CMK (cell line): ENCODE data around the gene RELN.
"Not testable (repeated sequence)": the region's sequence is repeated elsewhere in the genome, so short reads cannot be mapped to it uniquely, and the experiment has no call there.

Source experiments
- DNase-seq: peaks from one replicate; pipeline ENCODE4 v3.0.0-alpha.2; 2010; ENCODE audit warnings: low read depth

RELN gene

DNA sequence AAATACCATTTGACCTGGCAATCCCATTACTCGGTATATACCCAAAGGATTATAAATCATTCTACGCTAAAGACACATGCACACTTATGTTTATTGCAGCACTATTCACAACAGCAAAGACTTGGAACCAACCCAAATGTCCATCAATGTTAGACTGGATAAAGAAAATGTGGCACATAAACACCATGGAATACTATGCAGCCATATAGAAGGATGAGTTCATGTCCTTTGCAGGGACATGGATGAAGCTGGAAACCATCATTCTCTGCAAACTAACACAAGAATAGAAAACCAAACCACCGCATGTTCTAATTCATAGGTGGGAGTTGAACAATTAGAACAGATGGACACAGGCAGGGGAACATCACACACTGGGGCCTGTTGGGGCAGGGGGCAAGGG lies 502.6 kb downstream of the RELN start:
- not testable (repeated sequence) for DNase-seq

DNA sequence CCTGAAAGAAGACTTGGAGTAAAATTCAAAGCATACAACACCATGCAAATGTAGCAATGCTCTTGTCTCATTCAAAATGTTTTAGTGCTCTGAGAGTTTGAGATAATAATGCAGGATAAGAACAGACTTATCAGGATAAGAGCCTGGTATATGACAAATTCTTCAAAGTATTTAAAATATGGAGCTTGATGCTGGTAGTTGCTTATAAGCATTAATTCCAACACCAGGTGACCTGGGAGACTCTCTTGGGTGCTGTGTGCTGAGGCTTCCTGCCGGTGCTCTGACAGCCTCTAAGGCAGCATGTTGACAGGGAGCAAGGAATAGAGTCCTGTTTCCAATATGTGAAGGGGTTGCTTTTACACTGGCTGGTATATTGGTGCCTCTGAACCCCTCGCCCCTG lies 508.7 kb downstream of the RELN start:
- no peak for DNase-seq

DNA sequence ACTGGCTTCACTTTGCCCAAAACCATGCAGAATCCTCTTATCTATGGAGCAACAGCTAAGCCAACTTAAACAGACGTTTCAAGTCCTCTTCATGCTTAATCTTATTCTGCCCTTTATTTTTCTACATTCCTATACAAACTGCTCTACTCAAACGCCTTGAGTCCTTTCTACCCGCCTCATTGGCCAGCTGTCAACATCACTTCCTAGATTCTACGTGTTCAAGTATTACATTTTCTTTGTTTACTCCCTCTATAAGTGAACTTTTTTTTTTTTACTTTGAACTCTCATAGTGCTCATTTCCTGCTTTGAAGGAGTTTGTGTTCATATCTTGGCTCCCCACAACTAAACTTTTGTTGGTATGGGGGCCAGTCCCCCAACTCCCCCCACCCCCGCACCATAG lies 514.5 kb downstream of the RELN start:
- DNase-seq, result no peak

DNA sequence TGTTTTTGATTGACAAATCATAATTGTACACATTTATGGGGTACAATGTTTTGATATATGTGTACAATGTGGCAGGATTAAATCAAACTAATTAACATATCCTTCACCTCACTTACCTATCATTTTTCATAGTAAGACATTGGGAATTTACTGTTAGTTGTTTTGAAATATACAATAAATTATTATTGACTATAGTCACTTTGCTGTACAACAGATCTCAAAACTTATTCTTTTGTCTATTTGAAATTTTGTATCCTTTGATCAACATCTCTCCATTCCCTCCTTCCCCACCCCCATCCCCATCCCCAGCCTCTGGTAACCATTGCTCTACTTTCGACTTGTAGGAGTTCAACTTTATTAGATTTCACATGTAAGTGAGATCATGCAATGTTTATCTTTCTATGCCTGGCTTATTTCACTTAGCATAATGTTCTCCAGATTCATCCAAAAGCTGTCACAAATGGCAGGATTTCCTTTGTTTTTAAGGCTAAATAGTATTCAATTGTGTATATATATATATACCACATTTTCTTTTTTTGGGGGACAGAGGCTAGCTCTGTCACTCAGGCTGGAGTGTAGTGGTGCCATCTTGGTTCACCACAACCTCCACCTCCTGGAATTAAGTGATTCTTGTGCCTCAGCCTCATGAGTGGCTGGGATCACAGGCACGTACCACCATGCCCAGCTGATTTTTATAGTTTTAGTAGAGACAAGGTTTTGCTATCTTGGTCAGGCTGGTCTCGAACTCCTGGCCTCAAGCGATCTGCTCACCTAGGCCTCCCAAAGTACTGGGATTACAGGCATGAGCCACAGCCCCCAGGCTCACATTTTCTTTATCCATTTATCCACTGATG lies 520.1 kb downstream of the RELN start:
- no peak for DNase-seq

- DNase-seq, result no peak
Measured at GRCh38 chr7:103466814-103467213, 522.6 kb downstream of the RELN start.

DNA sequence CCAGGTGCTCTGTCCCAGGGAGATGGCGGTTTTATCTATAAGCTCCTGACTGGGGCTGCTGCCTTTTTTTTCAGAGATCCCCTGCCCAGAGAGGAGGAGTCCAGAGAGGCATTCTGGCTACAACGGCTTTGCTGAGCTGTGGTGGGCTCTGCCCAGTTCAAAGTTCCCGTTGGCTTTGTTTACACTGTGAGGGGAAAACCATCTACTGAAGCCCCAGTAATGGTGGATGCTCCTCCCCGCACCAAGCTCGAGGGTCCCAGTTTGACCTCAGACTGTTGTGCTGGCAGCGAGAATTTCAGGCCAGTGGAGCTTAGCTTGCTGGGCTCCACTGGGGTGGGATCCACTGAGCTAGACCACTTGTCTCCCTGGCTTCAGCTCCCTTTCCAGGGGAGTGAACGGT lies 527.1 kb downstream of the RELN start:
- no peak for DNase-seq

DNA sequence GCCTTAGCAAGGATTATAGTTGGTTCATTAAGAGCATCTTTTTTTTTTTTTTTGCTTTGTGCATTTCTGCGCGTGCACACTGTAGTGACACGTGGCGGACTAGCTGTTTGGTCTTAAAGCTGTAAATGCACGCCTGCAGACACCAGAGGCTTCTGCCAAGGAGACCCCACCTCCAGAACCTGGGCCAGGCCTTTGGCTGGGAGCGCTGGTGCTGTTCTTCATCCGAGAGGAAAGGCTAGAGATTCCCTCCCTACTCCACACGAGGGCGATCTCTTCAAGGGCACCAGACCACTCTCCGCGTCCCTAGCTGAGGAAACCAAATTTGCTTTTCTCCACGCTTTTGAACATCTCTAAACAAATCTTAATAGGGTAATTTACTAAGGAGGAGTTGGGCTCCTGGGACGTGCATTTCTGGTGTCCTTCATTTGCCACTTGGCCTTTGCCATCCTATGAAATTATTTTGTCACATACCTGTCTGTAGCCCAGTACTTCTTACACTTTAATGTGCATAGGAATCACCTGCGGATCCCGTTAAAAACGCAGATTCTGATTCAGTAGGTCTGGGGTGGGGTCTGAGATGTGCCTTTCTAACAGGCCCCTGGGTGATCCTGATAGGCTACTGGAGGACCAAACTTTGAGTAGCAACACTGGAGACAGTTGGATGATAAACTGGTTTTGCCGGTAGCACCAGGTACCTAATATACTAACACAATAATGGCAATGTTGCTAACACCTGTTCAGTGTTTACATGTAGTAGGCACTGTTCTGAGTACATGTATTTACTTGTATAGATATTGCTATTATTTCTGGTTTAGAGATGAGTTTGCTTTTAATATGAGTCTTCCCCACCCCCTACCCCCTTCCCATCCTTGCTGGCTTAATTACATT lies 542.1 kb downstream of the RELN start:
- peak; percentile 3 for DNase-seq

- DNase-seq, result no peak
Measured at GRCh38 chr7:103446049-103446520, 543.4 kb downstream of the RELN start, which contains the start of gene SLC26A5. SLC26A5 (minus strand) TSS chr7:103446207; CDS start chr7:103421514, 24,693 bp downstream.

DNA sequence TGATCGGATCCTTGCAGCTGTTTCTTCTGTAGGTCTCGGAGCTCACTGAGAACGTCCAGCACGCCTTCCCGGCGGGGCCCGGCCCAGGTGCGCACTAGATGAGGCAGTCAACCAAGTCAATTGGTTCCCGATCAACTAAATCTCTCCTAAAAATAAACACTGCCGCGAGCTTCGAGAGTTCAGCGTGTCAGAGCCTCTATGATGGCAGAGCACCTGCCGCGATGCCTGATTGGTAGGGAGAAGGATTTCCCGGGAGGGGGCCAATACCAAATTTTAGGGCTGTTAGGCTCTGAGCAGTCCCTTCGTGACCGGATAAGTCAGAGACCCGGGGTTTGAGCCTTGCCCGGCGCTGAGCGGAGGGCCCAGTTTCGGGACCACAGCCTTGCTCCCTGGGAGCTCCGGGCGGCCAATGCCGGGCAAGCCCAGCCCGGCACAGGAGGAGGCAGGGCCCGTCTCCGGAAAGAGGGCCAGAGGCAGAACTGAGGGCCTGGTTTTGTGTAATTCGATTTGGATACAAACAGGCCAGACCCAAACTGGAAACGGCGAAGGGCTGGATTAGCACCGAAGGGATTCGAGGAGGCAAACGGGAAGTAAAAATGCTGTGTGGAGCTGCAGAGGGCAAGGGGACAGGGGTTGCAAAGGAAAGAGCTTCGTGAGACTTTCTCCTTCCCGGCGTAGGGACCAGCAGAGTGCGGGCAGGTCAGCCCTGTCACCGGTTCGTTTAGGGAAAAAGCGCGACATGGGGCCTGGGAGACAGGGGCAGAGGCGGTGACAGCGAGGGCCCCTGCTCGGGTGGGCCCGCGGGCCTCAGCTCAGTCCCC lies 544.0 kb downstream of the RELN start:
- DNase-seq, result no peak

DNA sequence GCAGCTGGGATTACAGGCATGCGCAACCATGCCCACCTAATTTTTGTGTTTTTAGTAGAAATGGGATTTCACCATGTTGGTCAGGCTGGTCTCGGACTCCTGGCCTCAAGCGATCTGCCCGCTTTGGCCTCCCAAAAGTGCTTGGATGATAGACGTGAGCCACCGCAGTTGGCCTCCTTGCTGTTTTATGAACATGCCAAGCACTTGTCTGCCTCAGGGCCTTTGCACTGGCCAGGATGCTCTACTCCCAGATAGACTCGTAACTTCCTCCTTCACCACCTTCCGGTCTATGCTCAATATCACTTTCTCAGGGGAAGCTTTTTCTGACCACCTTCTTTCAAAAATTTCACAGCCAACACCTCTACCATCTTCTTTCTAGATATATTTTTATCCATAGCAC lies 549.8 kb downstream of the RELN start:
- no peak for DNase-seq

- no peak for DNase-seq
Measured at GRCh38 chr7:103437623-103438022, 551.8 kb downstream of the RELN start.

- DNase-seq, result no peak
Measured at GRCh38 chr7:103432712-103433111, 556.7 kb downstream of the RELN start.

GRCh38 chr7:103425177-103425576 lies 564.3 kb downstream of the RELN start:
- DNase-seq, result no peak

- DNase-seq, result no peak
Measured at GRCh38 chr7:103423467-103424179, 565.8 kb downstream of the RELN start.
